Activated CD4-positive, alpha-beta T cell treated with anti-CD3 and anti-CD28 coated beads for 48 hours (primary cell): ENCODE measurements around the gene PPP2R2B.
"Not testable (repeated sequence)": the region's sequence is repeated elsewhere in the genome, so short reads cannot be mapped to it uniquely, and the experiment has no call there.

ENCODE experiments used
- DNase-seq: peaks from one replicate; pipeline ENCODE4 v3.0.0-alpha.2; 2020

PPP2R2B gene

DNA sequence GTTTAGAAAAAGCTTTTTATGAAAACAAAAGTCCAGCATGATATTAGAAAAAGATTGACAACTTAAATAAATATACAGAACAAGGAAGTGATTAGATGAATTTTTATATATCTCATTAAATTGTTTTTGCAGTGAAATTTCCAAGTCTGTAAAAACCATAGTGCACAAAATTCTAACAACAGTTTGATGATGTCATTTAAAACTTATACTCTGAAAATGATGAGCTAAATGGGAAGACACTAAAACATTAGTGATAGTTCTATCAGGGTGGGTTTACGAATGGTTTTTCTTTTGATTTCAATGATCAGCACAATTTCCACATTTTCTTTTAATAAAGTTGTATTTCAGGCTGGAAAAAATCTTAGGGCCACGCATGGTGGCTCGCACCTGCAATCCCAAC lies 236.1 kb downstream of the PPP2R2B start:
- no peak for DNase-seq

- DNase-seq: no peak
Measured at GRCh38 chr5:146641941-146642340, 236.6 kb downstream of the PPP2R2B start.

- DNase-seq: no peak
Measured at GRCh38 chr5:146640285-146640896, 238.2 kb downstream of the PPP2R2B start.

- no peak for DNase-seq
Measured at GRCh38 chr5:146635443-146635842, 243.1 kb downstream of the PPP2R2B start.

DNA sequence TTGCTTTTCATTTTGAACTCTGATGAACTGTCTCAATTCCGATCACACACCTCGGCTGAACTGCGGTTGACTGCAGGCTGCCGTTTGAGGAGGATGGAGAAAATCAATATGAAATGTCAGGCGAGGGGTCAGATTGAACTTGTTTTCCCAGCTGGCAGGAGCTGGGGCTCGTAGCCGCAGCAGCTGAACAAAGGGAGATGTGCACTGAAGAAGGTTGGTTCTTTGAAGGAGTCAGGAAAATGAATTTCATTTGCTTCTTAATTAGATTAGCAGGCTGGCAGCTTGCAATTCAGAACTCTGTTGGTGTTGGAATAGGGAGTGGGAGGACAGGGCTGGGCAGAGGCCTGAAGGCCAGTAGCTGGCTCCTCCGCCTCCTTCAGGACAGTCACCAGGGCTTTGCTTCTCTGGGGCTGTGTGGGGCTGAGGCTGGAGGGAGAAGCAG lies 245.2 kb downstream of the PPP2R2B start:
- DNase-seq: no peak

DNA sequence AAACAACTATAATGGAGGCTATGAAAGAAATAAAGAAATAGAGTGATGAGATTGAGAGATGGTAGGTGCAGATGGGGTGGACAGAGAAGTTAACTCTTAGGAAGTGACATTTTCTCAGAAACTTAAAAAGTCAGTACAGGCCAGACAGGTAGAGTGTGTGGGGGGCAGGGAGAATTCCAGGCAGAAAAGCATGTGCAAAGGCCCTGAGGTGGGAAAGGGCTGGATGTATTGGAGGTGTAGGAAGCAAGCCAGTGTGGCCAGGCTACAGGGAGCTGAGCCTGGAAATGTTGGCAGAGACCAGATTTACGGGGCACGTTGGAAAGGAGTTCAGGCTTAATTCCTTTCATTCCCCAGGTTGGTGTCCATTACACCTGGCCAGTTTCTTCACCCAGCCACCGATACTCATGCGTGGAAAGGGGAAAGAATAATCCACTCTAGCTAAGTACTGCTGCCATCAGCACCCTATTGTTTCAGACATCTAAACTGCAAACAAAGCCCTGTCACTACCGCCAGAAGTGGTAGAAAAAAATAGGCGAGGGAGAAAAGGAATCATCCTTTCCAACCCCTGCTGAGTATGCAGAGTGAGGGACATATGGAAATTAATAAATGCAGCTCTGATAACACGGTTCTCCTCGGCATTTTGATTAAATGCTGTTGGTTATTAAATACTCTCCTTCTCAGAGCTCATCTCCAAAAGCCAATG lies 245.8 kb downstream of the PPP2R2B start:
- no peak for DNase-seq

GRCh38 chr5:146630472-146630871 lies 248.1 kb downstream of the PPP2R2B start:
- no peak for DNase-seq

DNA sequence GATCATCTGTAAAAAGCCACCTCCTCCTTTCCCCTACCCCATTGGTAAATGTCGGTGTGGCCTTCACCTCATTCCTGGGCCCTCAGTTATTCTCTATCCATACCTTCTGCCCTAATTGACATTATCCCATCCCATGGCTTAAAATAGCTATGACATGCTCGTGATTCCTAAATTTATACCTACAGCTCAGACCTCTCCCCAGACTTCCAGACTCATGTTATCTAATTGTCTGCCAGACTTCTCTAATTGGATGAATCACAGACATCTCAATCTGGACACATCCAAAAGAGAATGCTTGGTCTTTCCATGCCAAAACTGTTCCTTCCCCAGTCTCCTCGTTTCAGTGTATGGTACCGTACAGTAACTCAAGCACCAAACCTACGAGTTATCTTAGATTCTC lies 249.6 kb downstream of the PPP2R2B start:
- DNase-seq: no peak

- DNase-seq: no peak
Measured at GRCh38 chr5:146626936-146627335, 251.6 kb downstream of the PPP2R2B start.

DNA sequence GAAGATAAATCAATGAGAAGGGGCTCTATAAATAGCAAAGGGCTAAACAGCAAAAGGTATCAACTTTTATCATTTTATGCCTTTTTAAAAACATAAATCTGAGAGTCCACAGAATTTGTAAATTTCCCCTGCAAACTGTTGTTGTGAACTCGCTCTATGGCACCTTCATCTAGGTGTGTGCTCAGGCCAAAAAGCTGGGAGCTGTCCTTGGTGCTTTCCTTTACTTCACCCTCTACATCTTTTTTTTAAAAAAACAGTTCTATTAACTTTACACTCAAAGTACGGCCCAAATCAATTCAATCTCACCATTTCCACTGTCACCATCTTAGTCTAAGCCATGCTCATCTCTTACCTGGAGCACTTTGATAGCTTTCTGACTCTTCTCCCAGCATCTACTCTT lies 254.4 kb downstream of the PPP2R2B start:
- no peak for DNase-seq

- no peak for DNase-seq
Measured at GRCh38 chr5:146623666-146624065, 254.9 kb downstream of the PPP2R2B start.

DNA sequence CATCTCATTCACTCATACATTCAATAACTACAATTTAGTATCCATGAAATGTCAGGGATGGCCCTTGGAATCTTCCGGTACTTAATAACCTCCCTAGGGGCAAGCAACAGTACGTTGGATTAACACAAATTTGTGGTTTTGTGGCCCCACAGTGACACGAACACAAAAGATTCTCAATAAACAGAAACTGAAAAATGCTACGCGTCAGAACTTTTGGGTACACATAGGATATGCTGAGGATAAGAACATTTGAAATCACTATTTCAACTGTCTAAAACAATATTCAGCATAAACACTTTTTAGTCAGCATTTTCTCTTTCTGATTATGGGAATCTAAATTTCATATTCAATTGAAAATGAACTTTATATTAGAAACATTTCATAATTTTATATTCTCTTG lies 255.5 kb downstream of the PPP2R2B start:
- no peak for DNase-seq

GRCh38 chr5:146622391-146622790 lies 256.2 kb downstream of the PPP2R2B start:
- no peak for DNase-seq

DNA sequence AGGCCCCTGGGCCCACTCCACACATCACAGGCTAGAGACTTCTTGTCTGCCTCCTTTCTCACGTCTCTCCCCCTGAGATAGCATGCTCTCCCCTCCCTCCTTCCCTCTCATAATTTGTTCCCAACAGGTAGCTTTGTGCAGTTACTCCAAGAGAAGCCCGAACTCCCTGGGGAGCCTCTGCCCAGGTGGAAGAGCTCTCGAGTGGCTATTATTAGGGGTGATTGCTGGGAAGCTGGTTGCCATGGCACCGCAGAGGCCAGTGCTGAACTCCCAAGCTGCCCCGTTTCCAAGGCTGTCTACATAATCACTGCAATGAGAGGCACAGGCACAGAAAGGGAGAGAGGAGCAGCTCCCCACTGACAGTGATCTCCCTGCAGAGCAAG lies 257.9 kb downstream of the PPP2R2B start:
- DNase-seq: no peak

- no peak for DNase-seq
Measured at GRCh38 chr5:146620031-146620668, 258.4 kb downstream of the PPP2R2B start.

GRCh38 chr5:146618434-146618833 lies 260.1 kb downstream of the PPP2R2B start:
- DNase-seq: no peak

DNA sequence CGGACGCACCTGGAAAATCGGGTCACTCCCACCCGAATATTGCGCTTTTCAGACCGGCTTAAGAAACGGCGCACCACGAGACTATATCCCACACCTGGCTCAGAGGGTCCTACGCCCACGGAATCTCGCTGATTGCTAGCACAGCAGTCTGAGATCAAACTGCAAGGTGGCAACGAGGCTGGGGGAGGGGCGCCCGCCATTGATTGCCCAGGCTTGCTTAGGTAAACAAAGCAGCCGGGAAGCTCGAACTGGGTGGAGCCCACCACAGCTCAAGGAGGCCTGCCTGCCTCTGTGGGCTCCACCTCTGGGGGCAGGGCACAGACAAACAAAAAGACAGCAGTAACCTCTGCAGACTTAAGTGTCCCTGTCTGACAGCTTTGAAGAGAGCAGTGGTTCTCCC lies 268.8 kb downstream of the PPP2R2B start:
- DNase-seq: not testable (repeated sequence)

GRCh38 chr5:146607659-146608332 lies 270.8 kb downstream of the PPP2R2B start:
- no peak for DNase-seq

GRCh38 chr5:146606893-146607292 lies 271.7 kb downstream of the PPP2R2B start:
- no peak for DNase-seq

DNA sequence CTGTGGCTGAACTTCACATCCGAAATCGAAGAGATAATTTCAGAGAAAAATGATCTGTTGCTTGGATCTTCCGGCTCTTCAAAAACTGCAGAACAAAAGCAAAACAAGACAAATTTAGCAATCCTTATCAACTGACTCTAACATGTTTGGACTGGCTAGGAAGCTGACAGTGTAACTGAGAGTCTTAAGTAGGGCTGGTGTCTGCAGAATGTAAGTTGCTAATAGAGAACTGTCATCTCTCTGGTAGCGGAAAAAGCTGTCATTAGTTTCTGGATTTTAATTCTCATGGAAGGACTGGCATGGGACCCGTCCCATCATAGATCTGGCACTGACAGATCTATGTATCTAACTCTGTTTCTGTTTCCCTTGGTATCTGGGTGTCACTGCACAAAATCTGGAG lies 278.2 kb downstream of the PPP2R2B start:
- no peak for DNase-seq

- no peak for DNase-seq
Measured at GRCh38 chr5:146599261-146599660, 279.3 kb downstream of the PPP2R2B start.

- no peak for DNase-seq
Measured at GRCh38 chr5:146595088-146595487, 283.5 kb downstream of the PPP2R2B start.

GRCh38 chr5:146592352-146592751 lies 286.2 kb downstream of the PPP2R2B start:
- no peak for DNase-seq

DNA sequence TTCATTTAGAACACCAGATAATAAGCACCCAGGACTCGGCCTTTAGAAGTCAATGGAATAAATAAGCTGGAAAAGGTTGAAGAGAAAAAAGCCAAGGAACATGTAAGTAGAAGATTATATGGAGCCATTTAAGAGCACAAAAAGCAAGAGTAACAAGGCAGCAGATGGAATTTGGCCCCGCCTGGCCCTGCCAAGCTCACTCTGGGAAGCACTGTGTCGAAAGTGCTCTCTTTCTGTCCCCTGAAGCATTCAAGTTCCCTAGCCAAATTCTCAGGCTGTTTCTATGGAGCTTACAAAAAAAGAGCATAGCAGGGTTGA lies 289.6 kb downstream of the PPP2R2B start:
- no peak for DNase-seq
